Osteoblast (primary cell): Measurements from ENCODE around the gene LIX1L. TPM values are rescaled to one million over a fixed set of nuclear protein-coding genes. Genes with fewer than 3 reads are reported as not detected.

ENCODE experiments used
- DNase-seq: peaks from one replicate; pipeline ENCODE4 v3.0.0; 2011; ENCODE audit warnings: low spot score, mixed read lengths; ENCODE audit not compliant: insufficient read length; ENCODE audit errors: missing footprints
- H2AFZ ChIP-seq: 2 replicates; pipeline ENCODE4 v1.6.0; 2011; ENCODE audit warnings: mild to moderate bottlenecking, low read length
- H3K27ac ChIP-seq: 2 replicates; pipeline ENCODE4 v1.5.1; 2011; ENCODE audit warnings: mild to moderate bottlenecking, low read depth, low read length, moderate library complexity
- H3K27me3 ChIP-seq: 2 replicates; pipeline ENCODE4 v1.6.0; 2012; ENCODE audit warnings: mild to moderate bottlenecking, control low read depth, inconsistent platforms, low read length, moderate library complexity; ENCODE audit not compliant: insufficient read depth
- H3K36me3 ChIP-seq: 2 replicates; pipeline ENCODE4 v1.5.1; 2011; ENCODE audit warnings: mild to moderate bottlenecking, low read length, control low read depth, moderate library complexity; ENCODE audit not compliant: insufficient read depth
- H3K4me1 ChIP-seq: 2 replicates; pipeline ENCODE4 v1.5.1; 2011; ENCODE audit warnings: mild to moderate bottlenecking, low read length, control low read depth, moderate library complexity; ENCODE audit not compliant: insufficient read depth
- H3K4me2 ChIP-seq: 2 replicates; pipeline ENCODE4 v1.6.0; 2011; ENCODE audit warnings: mild to moderate bottlenecking, low read length; ENCODE audit not compliant: insufficient read depth
- H3K4me3 ChIP-seq: fragments of 200-600 bp; sonication (generic); 3 replicates; pipeline ENCODE4 v1.5.1; 2012; ENCODE audit warnings: mild to moderate bottlenecking, low read length, inconsistent platforms; ENCODE audit not compliant: insufficient read depth
- H3K79me2 ChIP-seq: 2 replicates; pipeline ENCODE4 v1.6.0; 2012; ENCODE audit warnings: mild to moderate bottlenecking, low read length, control low read depth, inconsistent platforms; ENCODE audit not compliant: insufficient read depth
- H3K9me3 ChIP-seq: 2 replicates; pipeline ENCODE4 v1.5.1; 2011; ENCODE audit warnings: low read depth, low read length, control low read depth
- H4K20me1 ChIP-seq: 2 replicates; pipeline ENCODE4 v1.6.0; 2012; ENCODE audit warnings: mild to moderate bottlenecking, low read length, control low read depth; ENCODE audit not compliant: insufficient read depth
- total RNA-seq: library from RNA; depleted of rRNA; stranded (reverse); fragments of >200 nt; gene quantifications from 2 replicates; pipeline ENCODE4 v1.2.3, GENCODE V29; 2012
- TF ChIP-seq, protein P1 (sequence below): IDR thresholded peaks from 2 replicates; pipeline ENCODE4 v1.5.1; 2011; ENCODE audit warnings: mild to moderate bottlenecking, low read depth, low read length, moderate library complexity; ENCODE audit errors: extremely low read depth

LIX1L gene
- total RNA-seq, 1 donor, result 33.7 TPM

DNA sequence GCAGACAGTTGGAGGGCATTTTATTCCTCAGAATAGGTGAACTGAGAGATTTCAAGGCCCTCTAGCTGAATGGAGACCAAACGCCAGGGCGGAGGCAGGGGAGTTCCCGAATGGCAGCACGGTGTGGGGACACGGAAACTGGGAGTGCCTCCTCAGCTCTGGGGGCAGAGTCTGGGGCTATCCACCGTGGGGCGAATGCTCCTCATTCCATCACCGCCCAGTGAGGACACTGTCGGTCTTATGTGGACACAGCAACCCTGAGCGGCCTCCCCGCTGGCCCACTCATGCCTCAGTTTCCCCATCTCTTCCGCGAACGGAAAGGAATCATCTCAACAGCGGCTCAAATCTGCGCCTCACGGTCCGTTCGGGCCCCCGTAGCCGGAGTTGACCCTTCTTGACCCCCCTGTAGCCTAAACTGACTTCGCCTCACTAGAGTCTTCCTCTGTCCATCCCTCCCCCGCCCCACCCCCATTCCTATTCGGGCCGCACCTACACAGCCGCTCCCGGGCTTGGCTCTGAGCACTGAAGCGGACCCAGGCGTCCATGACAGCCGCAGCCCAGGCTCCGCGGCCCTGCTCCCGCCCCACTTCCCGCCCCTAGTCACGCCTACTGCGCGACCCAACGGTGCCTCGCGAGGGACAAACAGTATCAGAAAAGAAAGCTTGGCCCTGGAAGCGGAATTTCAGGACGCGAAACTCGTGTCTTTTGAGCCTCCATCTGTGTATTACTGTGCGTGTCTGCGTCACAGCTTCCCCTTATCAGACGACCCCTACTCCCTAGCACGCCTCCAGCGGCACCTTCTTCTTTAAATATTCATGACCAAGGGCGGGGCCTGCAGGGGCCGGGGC is 39.4 kb downstream of the LIX1L start, which contains the start of gene PEX11B:
Gene PEX11B, minus strand, starts transcription at position 574 of the 848 bp plus-strand sequence. Its CDS starts 29 bp downstream, at position 545.
- H3K27me3 ChIP-seq, result no peaks in the 10 kb centered on the region
- TF ChIP-seq, protein P1, sequence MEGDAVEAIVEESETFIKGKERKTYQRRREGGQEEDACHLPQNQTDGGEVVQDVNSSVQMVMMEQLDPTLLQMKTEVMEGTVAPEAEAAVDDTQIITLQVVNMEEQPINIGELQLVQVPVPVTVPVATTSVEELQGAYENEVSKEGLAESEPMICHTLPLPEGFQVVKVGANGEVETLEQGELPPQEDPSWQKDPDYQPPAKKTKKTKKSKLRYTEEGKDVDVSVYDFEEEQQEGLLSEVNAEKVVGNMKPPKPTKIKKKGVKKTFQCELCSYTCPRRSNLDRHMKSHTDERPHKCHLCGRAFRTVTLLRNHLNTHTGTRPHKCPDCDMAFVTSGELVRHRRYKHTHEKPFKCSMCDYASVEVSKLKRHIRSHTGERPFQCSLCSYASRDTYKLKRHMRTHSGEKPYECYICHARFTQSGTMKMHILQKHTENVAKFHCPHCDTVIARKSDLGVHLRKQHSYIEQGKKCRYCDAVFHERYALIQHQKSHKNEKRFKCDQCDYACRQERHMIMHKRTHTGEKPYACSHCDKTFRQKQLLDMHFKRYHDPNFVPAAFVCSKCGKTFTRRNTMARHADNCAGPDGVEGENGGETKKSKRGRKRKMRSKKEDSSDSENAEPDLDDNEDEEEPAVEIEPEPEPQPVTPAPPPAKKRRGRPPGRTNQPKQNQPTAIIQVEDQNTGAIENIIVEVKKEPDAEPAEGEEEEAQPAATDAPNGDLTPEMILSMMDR, result no peak
- peak within 1 kb of the TSS; percentile 85 for H3K4me3 ChIP-seq
- peak within 1 kb of the TSS; percentile 96 for H2AFZ ChIP-seq
- H4K20me1 ChIP-seq, result no peaks in the 10 kb centered on the region
- H3K4me2 ChIP-seq, result peak within 1 kb of the TSS; percentile 99
- H3K4me1 ChIP-seq, result peaks cover 22% of the 10 kb centered on the region
- DNase-seq, result peak; percentile 93
- H3K36me3 ChIP-seq, result peaks cover 16% of the 10 kb centered on the region
- no peaks in the 10 kb centered on the region for H3K9me3 ChIP-seq
- H3K27ac ChIP-seq, result peak within 1 kb of the TSS; percentile 94
- H3K79me2 ChIP-seq, result peaks cover 22% of the 10 kb centered on the region

DNA sequence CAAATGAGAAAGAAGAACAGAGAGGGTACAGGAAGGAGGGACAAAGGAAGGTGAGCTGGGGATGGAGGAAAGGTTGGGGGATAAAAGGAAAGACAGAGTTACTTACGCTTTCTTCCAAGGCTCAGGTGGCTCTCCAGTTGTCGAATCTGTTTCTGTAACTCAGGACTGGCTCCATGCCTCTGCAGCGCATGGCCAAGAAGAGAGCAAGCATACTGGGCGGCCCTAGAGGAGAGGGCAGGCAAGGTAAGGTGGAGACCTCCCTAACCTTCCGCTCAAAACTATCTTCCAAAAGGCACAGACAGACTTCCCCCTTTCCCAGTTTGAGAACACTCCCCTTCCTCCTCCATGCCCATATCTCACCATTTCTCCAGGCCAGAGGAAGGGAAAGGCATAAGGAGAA is 40.2 kb downstream of the LIX1L start:
- Histone ChIP-seq H3K27me3 (no peaks in the 10 kb centered on the region), H2AFZ (peak overlapping the region; percentile 96), H3K4me3 (peak overlapping the region; percentile 85), H3K79me2 (peaks cover 22% of the 10 kb centered on the region), H3K27ac (peak overlapping the region; percentile 94), H4K20me1 (no peaks in the 10 kb centered on the region), H3K4me1 (peaks cover 22% of the 10 kb centered on the region), H3K4me2 (peak overlapping the region; percentile 99), H3K36me3 (peaks cover 11% of the 10 kb centered on the region), H3K9me3 (no peaks in the 10 kb centered on the region)
- DNase-seq, result no peak
- TF ChIP-seq, protein P1, result no peak

DNA sequence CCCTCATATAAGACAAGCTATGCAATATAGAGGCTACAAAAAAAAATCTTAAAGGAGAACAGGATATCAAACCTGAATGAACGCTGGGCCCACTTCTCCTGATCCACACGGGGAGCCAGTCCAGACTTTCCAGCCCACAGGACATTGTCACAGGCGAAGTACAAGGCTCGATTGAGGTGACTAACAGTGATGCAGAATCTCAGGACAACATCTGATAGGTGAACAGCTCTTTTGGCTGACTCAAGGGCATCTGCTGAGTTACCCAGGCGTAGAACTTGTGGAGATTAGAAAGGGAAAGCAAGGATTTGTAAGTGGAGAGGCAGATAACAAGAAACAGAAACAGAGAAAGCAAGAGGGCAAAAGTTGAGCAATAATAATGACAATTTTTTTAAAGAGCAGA is 41.1 kb downstream of the LIX1L start:
- Histone ChIP-seq H3K36me3 (peaks cover 20% of the 10 kb centered on the region), H4K20me1 (no peaks in the 10 kb centered on the region), H3K27ac (peak overlapping the region; percentile 17), H3K79me2 (peaks cover 22% of the 10 kb centered on the region), H2AFZ (no peak overlapping the region), H3K4me2 (no peak overlapping the region), H3K4me3 (no peak overlapping the region), H3K27me3 (no peaks in the 10 kb centered on the region), H3K9me3 (no peaks in the 10 kb centered on the region), H3K4me1 (peaks cover 22% of the 10 kb centered on the region)
- TF ChIP-seq, protein P1, result no peak
- peak; percentile 58 for DNase-seq

DNA sequence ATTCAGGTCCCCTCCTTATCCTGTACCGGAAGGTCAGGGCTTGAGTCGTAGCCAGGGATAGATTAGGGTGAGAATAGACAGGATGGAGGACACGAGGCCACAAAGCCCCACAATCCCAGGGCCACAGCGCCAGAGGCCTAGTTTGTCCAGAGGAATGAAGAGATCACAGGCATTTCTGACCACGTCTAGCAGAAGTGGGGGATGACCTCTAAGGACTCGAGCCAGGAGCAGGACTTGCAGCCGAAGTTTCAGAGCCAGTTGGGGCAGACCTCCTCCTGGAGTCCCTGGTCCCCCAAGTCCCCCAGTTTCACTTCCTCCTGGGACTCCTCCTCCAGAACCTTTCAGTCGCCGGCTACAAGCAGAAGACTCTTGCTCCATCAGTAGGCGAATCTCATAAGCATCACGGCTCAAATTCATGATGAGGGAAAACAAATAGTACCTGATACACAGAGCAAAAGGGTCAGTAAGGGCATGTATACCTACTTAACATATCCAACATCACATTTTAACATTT is 45.6 kb downstream of the LIX1L start:
- peaks cover 32% of the 10 kb centered on the region for H3K36me3 ChIP-seq
- no peak overlapping the region for H2AFZ ChIP-seq
- no peaks in the 10 kb centered on the region for H4K20me1 ChIP-seq
- peaks cover 16% of the 10 kb centered on the region for H3K79me2 ChIP-seq
- H3K4me1 ChIP-seq, result peaks cover 25% of the 10 kb centered on the region
- no peak overlapping the region for H3K27ac ChIP-seq
- no peak overlapping the region for H3K4me3 ChIP-seq
- H3K4me2 ChIP-seq, result no peak overlapping the region
- TF ChIP-seq, protein P1, result no peak
- peak; percentile 11 for DNase-seq
- H3K27me3 ChIP-seq, result no peaks in the 10 kb centered on the region
- H3K9me3 ChIP-seq, result no peaks in the 10 kb centered on the region
